Measurements from ENCODE around the gene SLC9A9.

The SLC9A9 gene

DNA sequence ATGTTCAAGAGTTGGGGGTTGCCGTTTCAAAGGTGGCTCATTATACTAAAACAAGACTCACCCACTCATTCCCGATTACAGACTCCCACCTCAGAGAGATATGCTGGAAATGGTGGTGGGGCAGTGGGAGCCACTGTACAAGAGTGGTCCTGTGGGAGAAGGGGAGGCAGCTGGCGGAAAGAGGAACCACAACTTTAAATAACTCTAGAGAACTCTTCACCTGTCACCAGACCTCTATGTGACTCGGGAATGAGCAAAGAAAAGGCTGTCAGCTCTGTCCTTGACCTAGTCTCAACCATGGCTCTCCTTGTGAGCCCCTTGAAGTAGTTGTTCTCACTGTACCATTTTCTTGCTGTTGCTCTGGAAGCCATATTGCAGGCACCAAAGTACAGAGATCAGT lies 434.9 kb downstream of the SLC9A9 start:
- TF ChIP-seq Cebpa-rat (IDR thresholded peaks at IDR 0.05) = no peak
- H3K4me1 ChIP-seq = peaks cover 33 to 54% (median 49%) of the 10 kb centered on the region in 10 experiments
- no peak overlapping the region for H3K4me3 ChIP-seq
- no peaks in the 10 kb centered on the region for H4K20me1 ChIP-seq
- peaks cover 0 to 12% (median 4%) of the 10 kb centered on the region in 11 experiments; a peak in 8 of 22 replicates for H3K9me3 ChIP-seq (replicated peaks in 1 of 11)
- H3K9ac ChIP-seq = no peak overlapping the region
- H3K27ac ChIP-seq = no peak overlapping the region; a peak in 1 of 22 replicates
- peak overlapping the region; percentile 28 to 86 (median 78); a peak in 20 of 22 replicates for H3K4me2 ChIP-seq
- no peaks in the 10 kb centered on the region for H3K27me3 ChIP-seq
- peaks cover 0 to 20% (median 0%) of the 10 kb centered on the region in 11 experiments; a peak in 3 of 22 replicates for H3K36me3 ChIP-seq

DNA sequence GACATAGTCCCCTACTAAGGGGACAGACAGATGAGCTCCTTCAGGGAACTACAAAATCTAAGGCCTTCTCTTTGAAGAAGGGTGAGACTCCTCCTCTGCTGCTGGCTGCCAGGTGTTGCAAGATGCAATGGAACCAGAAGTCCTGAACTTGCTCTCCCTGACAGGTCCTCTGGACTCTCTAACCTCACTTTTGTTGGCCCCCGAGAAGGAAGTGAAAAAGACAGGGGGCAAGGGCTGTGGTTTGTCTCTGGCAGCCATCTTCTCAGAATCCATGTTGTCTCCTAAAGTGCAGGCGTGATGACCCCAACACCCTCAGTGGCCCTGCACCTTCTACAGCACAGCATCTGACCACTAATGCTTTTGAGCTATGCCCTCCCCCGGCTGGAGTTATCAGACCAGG lies 436.2 kb downstream of the SLC9A9 start:
- H3K27ac ChIP-seq = 0 out of 22 replicates have a peak overlapping the region, but pooled peaks of 1 of the 11 experiments have one; percentile 9
- no peak for TF ChIP-seq Cebpa-rat (IDR thresholded peaks at IDR 0.05)
- no peaks in the 10 kb centered on the region for H3K27me3 ChIP-seq
- peak overlapping the region in 8 of 11 experiments; percentile 56 to 86 (median 79); a peak in 13 of 22 replicates for H3K4me2 ChIP-seq
- H3K36me3 ChIP-seq = peaks cover 0 to 22% (median 0%) of the 10 kb centered on the region in 11 experiments; a peak in 3 of 22 replicates
- H3K9ac ChIP-seq = no peak overlapping the region
- H3K4me3 ChIP-seq = no peak overlapping the region
- H3K9me3 ChIP-seq (replicated peaks in 1 of 11) = peaks cover 0 to 12% (median 4%) of the 10 kb centered on the region in 11 experiments; a peak in 8 of 22 replicates
- no peaks in the 10 kb centered on the region for H4K20me1 ChIP-seq
- H3K4me1 ChIP-seq = peaks cover 33 to 54% (median 49%) of the 10 kb centered on the region in 10 experiments

DNA sequence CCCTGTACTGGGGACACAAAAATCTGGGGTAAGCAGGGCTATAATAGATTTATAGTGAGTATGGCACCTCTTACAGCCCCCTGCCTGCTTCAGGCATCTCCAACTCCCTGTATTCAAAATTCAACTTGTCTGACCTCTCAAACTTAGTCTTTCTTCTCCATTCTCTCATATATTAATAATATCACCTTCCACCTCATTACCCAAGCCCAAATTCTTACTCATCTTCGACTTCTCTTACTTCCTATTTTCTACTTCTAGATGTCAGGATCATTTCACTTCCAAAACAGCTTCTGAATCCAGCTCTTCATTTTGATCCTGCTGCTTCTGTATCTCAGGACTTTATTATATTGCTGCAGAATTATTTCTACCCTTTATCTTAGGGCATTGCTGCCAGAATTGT lies 438.0 kb downstream of the SLC9A9 start:
- Histone ChIP-seq H4K20me1 (no peaks in the 10 kb centered on the region), H3K27me3 (no peaks in the 10 kb centered on the region), H3K9ac (no peak overlapping the region), H3K4me2 (no peak overlapping the region), H3K4me1 (peaks cover 21 to 36% (median 33%) of the 10 kb centered on the region in 10 experiments), H3K27ac (no peak overlapping the region), H3K4me3 (no peak overlapping the region), H3K9me3 (replicated peaks in 1 of 11) (peaks cover 0 to 2% (median 0%) of the 10 kb centered on the region in 11 experiments; a peak in 3 of 22 replicates), H3K36me3 (peaks cover 0 to 33% (median 0%) of the 10 kb centered on the region in 11 experiments; a peak in 5 of 22 replicates)
- no peak for TF ChIP-seq Cebpa-rat (IDR thresholded peaks at IDR 0.05)

DNA sequence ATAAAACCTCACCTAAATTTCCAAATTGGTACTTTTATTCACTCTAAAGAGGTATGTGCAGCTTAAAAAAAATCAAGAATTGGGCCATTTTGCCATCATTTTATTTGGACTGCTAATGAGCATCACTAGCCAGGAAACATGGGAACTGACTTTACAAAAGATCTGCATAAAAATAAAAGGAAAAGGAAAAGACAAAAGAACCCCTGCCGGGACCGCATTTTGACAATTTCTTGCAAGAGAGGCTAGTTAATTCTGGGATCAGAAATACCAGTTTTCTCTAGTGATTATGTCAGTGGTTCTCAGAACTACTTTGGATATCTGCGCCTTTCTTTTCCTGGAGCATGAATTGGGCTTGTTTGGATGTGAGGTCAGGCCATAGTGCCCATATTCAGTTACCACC lies 439.5 kb downstream of the SLC9A9 start:
- Histone ChIP-seq H3K4me3 (no peak overlapping the region), H3K36me3 (peaks cover 0 to 41% (median 0%) of the 10 kb centered on the region in 11 experiments; a peak in 5 of 22 replicates), H3K9ac (no peak overlapping the region), H3K4me2 (no peak overlapping the region), H3K9me3 (replicated peaks in 1 of 11) (peaks cover 0 to 15% (median 0%) of the 10 kb centered on the region in 11 experiments; a peak in 1 of 22 replicates), H4K20me1 (no peaks in the 10 kb centered on the region), H3K27ac (no peak overlapping the region), H3K4me1 (peaks cover 7 to 21% (median 18%) of the 10 kb centered on the region in 10 experiments; a peak in 19 of 20 replicates), H3K27me3 (no peaks in the 10 kb centered on the region)
- no peak for TF ChIP-seq Cebpa-rat (IDR thresholded peaks at IDR 0.05)

DNA sequence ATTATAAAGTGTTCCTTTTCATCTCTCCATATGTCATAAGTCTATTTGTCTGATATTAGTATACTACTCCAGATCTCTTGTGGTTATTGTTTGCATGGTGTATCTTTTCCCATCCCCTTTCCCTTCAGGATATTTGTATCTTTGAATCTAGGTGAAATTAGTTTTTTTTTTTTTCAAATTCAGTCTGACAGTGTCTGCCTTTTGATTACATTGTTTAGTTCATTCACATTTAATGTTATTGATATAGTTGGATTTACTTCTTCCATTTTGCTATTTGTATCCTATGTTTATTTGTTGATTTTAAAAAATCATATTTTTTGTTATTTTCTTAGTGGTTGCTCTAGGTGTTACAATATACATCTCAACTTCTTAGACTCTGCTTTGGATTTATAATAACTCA lies 445.7 kb downstream of the SLC9A9 start:
- no peak overlapping the region for H3K4me3 ChIP-seq
- H3K4me2 ChIP-seq = no peak overlapping the region
- 0 out of 20 replicates have a peak, but pooled peaks cover 0 to 6% (median 0%) of the 10 kb centered on the region in 10 experiments for H3K4me1 ChIP-seq
- no peak overlapping the region for H3K9ac ChIP-seq
- TF ChIP-seq Cebpa-rat (IDR thresholded peaks at IDR 0.05) = no peak
- peaks cover 0 to 19% (median 0%) of the 10 kb centered on the region in 11 experiments; a peak in 4 of 22 replicates for H3K36me3 ChIP-seq
- no peak overlapping the region for H3K27ac ChIP-seq
- no peaks in the 10 kb centered on the region for H3K27me3 ChIP-seq
- H3K9me3 ChIP-seq (replicated peaks in 1 of 11) = peaks cover 0 to 15% (median 0%) of the 10 kb centered on the region in 11 experiments; a peak in 4 of 22 replicates
- H4K20me1 ChIP-seq = no peaks in the 10 kb centered on the region

DNA sequence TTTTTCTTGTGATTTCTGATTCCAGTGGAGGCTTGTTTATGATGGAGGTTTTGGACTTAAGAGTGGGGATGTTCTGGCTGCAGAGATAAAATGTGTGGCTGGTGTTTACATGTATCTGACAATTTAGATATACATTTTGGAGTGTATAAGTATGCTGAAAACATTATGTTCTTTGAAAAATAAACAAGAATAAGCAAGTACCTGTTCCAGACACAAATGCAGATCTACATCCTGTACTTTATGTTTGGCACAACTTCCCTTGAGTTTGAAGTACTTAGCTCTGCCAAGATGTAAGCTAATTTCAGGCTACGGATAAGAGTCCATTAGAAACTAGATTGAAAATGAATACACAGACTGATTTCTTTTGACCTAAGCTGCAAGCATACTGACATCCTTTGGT lies 451.5 kb downstream of the SLC9A9 start:
- no peak for TF ChIP-seq Cebpa-rat (IDR thresholded peaks at IDR 0.05)
- Histone ChIP-seq H3K36me3 (peaks cover 0 to 14% (median 0%) of the 10 kb centered on the region in 11 experiments; a peak in 4 of 22 replicates), H3K27ac (no peak overlapping the region), H3K4me1 (no peaks in the 10 kb centered on the region), H3K27me3 (no peaks in the 10 kb centered on the region), H3K9me3 (replicated peaks in 1 of 11) (peaks cover 0 to 25% (median 4%) of the 10 kb centered on the region in 11 experiments; a peak in 6 of 22 replicates), H3K4me2 (no peak overlapping the region), H4K20me1 (no peaks in the 10 kb centered on the region), H3K4me3 (no peak overlapping the region), H3K9ac (no peak overlapping the region)

DNA sequence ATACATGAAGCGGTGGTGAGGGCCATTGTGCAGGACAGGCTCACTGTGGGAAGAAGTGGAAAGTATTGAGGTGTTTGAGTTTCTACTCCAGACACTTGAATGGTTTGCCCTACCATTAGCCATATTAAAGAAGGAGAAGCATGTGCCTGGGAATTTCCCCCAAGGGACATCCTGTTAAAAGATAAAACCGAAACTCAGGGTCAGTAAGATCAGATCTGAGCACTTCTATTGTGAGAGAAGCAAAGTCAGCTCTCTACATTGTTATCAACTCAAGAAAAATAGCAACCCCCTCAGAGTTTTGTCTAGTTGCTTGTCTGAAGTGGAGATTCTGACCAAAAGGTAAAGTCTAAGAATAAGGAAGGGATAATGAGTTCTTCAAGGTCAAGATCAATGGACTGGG lies 458.9 kb downstream of the SLC9A9 start:
- peaks cover 20 to 33% (median 24%) of the 10 kb centered on the region in 11 experiments; a peak in 21 of 22 replicates for H3K9me3 ChIP-seq (replicated peaks in 1 of 11)
- H3K4me1 ChIP-seq = peaks cover 0 to 11% (median 0%) of the 10 kb centered on the region in 10 experiments; a peak in 2 of 20 replicates
- H4K20me1 ChIP-seq = no peaks in the 10 kb centered on the region
- H3K27ac ChIP-seq = no peak overlapping the region
- TF ChIP-seq Cebpa-rat (IDR thresholded peaks at IDR 0.05) = no peak
- peaks cover 0 to 22% (median 0%) of the 10 kb centered on the region in 11 experiments; a peak in 3 of 22 replicates for H3K36me3 ChIP-seq
- peak overlapping the region in 1 of 11 experiments; percentile 29; a peak in 2 of 22 replicates for H3K4me2 ChIP-seq
- H3K27me3 ChIP-seq = no peaks in the 10 kb centered on the region
- no peak overlapping the region for H3K4me3 ChIP-seq
- H3K9ac ChIP-seq = no peak overlapping the region

DNA sequence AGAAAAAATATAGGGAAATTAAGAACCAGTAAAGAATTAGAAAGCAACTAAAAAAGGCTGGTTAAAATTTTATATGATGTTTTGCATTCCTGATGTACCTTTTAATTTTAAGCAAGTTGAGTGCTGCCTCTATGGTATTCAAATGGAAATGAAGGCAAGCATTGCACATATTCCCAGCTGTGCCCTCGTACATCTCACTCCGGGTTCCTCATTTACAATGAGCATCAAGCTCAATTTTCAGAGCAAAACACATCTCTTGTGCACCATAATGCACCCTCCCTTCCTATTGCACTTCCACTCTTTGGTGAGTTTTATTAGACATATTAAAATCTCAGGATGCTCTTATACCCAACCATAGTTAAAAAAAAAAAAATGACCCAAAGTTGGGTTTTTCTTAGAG lies 460.8 kb downstream of the SLC9A9 start:
- peaks cover 0 to 26% (median 0%) of the 10 kb centered on the region in 11 experiments; a peak in 3 of 22 replicates for H3K36me3 ChIP-seq

DNA sequence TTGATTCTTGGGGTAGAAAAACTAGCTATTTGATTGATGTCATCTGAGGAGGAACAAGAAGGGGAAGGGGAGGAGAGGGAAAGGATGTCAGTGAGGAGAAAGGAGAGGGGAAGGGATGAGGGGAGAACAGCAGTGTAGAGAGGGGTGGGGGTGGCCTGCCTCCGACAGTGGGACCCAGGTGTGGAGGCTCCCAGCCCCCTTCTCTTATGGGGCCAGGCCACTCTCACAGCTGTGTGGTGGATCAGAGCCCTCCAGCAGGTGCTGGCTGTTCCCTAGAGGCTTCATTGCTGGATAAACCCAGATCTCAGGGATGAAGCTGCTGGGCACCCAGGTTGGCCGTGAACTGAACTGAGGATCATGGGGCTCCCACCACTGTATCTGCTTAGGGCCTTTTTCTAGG lies 464.2 kb downstream of the SLC9A9 start:
- TF ChIP-seq Cebpa-rat (IDR thresholded peaks at IDR 0.05) = no peak
- peaks cover 0 to 17% (median 9%) of the 10 kb centered on the region in 11 experiments; a peak in 9 of 22 replicates for H3K9me3 ChIP-seq (replicated peaks in 1 of 11)
- H3K36me3 ChIP-seq = peaks cover 0 to 35% (median 0%) of the 10 kb centered on the region in 11 experiments; a peak in 7 of 22 replicates
- H3K4me2 ChIP-seq = peak overlapping the region in 3 of 11 experiments; percentile 4 to 38 (median 15); a peak in 6 of 22 replicates
- peaks cover 0 to 16% (median 0%) of the 10 kb centered on the region in 10 experiments; a peak in 6 of 20 replicates for H3K4me1 ChIP-seq
- no peak overlapping the region for H3K4me3 ChIP-seq
- H4K20me1 ChIP-seq = no peaks in the 10 kb centered on the region
- peak overlapping the region in 2 of 11 experiments; percentile 9 to 14; a peak in 2 of 22 replicates for H3K27ac ChIP-seq
- no peaks in the 10 kb centered on the region for H3K27me3 ChIP-seq
- no peak overlapping the region for H3K9ac ChIP-seq

More for the DNA sequence above, 460.8 kb downstream of the SLC9A9 start:
- no peak overlapping the region for H3K4me2 ChIP-seq
- no peak overlapping the region for H3K9ac ChIP-seq
- peaks cover 20 to 28% (median 24%) of the 10 kb centered on the region in 11 experiments; a peak in 21 of 22 replicates for H3K9me3 ChIP-seq (replicated peaks in 1 of 11)
- H4K20me1 ChIP-seq = no peaks in the 10 kb centered on the region
- H3K27me3 ChIP-seq = no peaks in the 10 kb centered on the region
- no peak for TF ChIP-seq Cebpa-rat (IDR thresholded peaks at IDR 0.05)
- no peak overlapping the region for H3K4me3 ChIP-seq
- H3K27ac ChIP-seq = no peak overlapping the region
- peaks cover 0 to 26% (median 0%) of the 10 kb centered on the region in 10 experiments; a peak in 6 of 20 replicates for H3K4me1 ChIP-seq

All from BLaER1 treated with 17β-estradiol and CSF1 and Interleukin-3, amounts not matched to agents 10 nM and 100 nM (cell line).